H1 (cell line): Measurements from ENCODE around the gene PLXNA4. TPM values are rescaled to one million over a fixed set of nuclear protein-coding genes. Genes with fewer than 3 reads are reported as not detected.

ENCODE experiments used
- RNF2 ChIP-seq: fragments of 200-900, 300-1000 bp; sonication (generic); IDR thresholded peaks from 2 replicates; pipeline ENCODE4 v1.7.1; 2016; ENCODE audit warnings: borderline replicate concordance, low read depth, mild to moderate bottlenecking, antibody characterized with exemption, low read length; ENCODE audit not compliant: poor library complexity, severe bottlenecking; ENCODE audit errors: missing control alignments
- TEAD4 ChIP-seq: IDR thresholded peaks from 2 replicates; pipeline ENCODE4 v1.6.1; 2012; ENCODE audit warnings: low read depth, low read length, inconsistent platforms, mixed read lengths
- polyA plus RNA-seq, 7 experiments: library from polyadenylated mRNA; depleted of rRNA in 3 of 7; stranded (reverse) in 5 of 7; unstranded in 2 of 7; fragments of >200 nt in 5 of 7; fragments of 200-250 nt in 2 of 7; gene quantifications; 1 replicate in 5 of 7; 2 replicates in 1 of 7; 4 replicates in 1 of 7; pipeline versions ENCODE4 v1.2.1 to v1.2.3, GENCODE V29; 2011 to 2013; ENCODE audit warnings: missing spikeins in 2 of 7, mixed read lengths in 2 of 7
- total RNA-seq: library from RNA; stranded (reverse); fragmentation: NEBNext Ultra II Directional; extraction: Animal tissue kit (Norgen Biotek cat#: 25700); gene quantifications from 2 replicates; pipeline ENCODE4 v1.2.1, GENCODE V29; 2021

Gene PLXNA4
- total and polyA plus RNA-seq, 2 of the 8 experiments (the other 6 are each of a cell fraction or from before 2014, with no cell fraction given) = 0.76 to 0.79 TPM

DNA sequence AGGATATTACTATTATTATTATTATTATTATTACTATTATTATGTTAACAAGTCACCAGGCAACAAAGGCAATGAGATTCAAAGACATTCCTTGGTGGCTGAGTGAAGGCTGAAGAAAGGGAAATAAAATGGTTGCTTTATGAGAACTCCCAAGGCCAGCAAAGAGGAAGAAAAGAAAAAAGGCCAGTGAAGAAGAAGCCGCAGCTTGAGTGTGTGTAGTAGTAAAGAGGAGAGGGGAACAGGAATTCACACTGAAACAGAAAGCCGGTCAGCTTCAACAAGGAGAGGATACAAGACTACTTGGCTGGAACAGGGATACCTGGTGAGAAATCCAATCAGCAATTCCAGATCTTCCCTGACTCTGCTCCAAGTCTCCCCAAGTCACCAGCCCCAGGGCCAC, 42.4 kb downstream of the PLXNA4 start (continued):
- TF ChIP-seq RNF2 (no peak), TEAD4 (no peak)
